HEK293T (cell line): ENCODE measurements around the gene CASTOR1.

Experiments
- FOXA1 ChIP-seq: fragments of 450-650 bp; IDR thresholded peaks from 2 replicates; pipeline ENCODE4 v1.6.1; 2016; ENCODE audit warnings: mild to moderate bottlenecking
- FOXK2 ChIP-seq: fragments of 450-650 bp; IDR thresholded peaks from 2 replicates; pipeline ENCODE4 v1.6.1; 2016; ENCODE audit warnings: mild to moderate bottlenecking
- FOXM1 ChIP-seq: fragments of 450-650 bp; IDR thresholded peaks from 2 replicates; pipeline ENCODE4 v1.6.1; 2017; ENCODE audit warnings: mild to moderate bottlenecking, borderline replicate concordance
- NFRKB ChIP-seq: fragments of 450-650 bp; IDR thresholded peaks from 2 replicates; pipeline ENCODE4 v1.6.1; 2016; ENCODE audit warnings: mild to moderate bottlenecking, moderate library complexity
- SP1 ChIP-seq: fragments of 450-650 bp; IDR thresholded peaks from 2 replicates; pipeline ENCODE4 v1.6.1; 2017
- SUZ12 ChIP-seq: fragments of 450-650 bp; IDR thresholded peaks from 2 replicates; pipeline ENCODE4 v1.6.1; 2016; ENCODE audit warnings: mild to moderate bottlenecking
- TARDBP ChIP-seq: fragments of 450-650 bp; IDR thresholded peaks from 2 replicates; pipeline ENCODE4 v1.6.1; 2016
- ZNF384 ChIP-seq: fragments of 450-650 bp; IDR thresholded peaks from 2 replicates; pipeline ENCODE4 v1.6.1; 2016

GRCh38 chr22:30268331-30268730, 21.0 kb downstream of the CASTOR1 start:
- no peak for TF ChIP-seq ZNF384
- no peak for TF ChIP-seq TARDBP
- no peak for TF ChIP-seq SP1
- no peak for TF ChIP-seq FOXM1
- no peak for TF ChIP-seq NFRKB
- no peak for TF ChIP-seq SUZ12
- no peak for TF ChIP-seq FOXK2
- no peak for TF ChIP-seq FOXA1
